GM18907 (cell line): ENCODE data around the gene SIK2.

ENCODE experiments used
- ATAC-seq: cut with Tn5 transposase; IDR thresholded peaks from one replicate; pipeline ENCODE4 v1.9.1; 2021; ENCODE audit warnings: mild to moderate bottlenecking, moderate library complexity; ENCODE audit not compliant: unreplicated experiment

SIK2 gene

DNA sequence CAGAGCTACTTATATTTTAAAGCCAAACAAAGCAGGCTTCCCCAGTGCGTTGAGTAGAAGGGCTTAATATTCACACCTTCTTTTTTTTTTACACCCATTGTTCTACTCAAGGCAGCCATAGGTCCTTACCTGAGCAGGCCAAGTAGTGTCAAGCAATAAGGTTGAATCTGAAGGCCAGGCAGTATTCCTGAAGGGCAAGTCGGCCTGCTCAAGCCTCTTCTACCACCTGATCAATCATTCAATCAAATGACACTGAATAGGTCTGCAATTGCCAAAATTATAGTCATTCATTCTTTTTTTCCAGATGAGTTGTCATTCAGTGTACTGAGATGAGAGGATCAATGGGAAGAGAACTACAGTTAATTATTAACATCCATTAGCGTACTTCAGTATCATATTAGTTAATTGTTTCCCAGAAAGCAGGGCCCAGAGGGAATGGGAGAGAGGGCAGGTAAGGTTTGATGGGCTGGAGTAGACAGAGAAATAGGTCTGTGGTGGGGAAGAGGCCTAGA is 175.9 kb downstream of the SIK2 start:
- no peak for ATAC-seq

DNA sequence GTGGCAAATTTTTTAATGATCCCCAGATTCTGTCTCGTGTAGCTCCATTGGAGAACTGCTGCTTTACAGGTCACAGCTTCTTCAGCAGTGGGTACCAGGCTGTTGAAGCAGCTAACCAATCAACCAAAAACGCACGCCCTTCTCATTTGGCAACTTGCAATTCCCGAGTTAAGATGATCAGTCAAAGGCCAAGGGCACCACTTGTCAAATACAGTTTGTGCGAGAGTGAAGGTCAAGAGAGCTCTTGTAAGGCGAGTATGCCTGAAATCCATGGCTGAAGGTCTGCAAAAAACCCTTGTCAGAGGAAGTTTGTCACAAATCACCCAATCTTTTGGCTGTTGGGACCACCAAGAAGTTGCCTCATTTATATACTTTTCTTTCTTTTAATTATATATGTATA is 176.9 kb downstream of the SIK2 start:
- ATAC-seq, result no peak
